HG02973 (cell line): ENCODE results near the gene FASLG.
"Not testable (repeated sequence)": the region's sequence is repeated elsewhere in the genome, so short reads cannot be mapped to it uniquely, and the experiment has no call there.

Source experiments
- ATAC-seq: cut with Tn5 transposase; IDR thresholded peaks from one replicate; pipeline ENCODE4 v1.9.1; 2021; ENCODE audit warnings: moderate library complexity; ENCODE audit not compliant: unreplicated experiment

FASLG gene

DNA sequence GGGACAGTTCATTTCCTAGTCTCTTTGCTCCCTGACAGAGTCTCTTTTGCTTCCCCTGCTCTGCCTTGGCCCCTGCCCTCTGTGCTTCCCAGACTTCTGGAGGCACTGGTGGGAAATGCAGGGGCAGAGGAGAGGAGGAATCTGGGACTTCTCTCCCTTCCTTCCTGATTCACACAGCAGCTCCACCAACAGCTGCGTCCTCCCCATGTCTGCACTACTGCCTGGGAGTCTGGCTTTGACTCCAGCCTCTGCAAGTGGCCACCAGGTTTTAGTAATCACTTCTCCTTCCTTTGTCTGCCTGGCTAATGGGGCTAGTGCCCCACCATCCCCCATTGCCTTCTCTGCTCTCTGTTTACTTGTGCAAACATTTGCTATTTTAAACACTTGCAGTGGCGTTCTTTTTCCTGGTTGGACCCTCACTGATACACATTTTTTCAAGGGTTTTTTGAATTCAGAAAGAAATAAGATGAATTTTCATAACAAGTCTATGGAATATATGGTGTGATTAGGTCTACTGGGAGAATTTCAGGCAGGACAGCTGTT, 21.9 kb downstream of the FASLG start:
- no peak for ATAC-seq

DNA sequence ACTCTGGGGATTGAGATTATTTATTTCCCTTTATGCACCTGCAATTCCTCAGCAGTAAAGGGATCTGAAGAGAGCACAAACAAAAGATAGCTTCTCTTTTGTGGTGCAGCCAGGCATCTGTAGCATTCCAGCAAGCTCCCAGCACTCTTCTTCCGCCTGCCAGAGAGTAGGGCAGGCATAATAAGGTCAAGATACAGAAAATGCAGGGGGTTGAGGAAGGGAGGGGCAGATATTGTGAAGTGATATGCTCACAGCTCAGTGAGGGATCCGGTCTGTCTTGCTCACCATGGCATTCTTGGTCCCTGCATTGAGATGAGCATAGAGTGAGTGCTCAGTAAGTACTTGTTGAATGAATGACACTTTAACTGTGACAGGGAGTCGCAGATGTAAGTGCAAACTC, 23.9 kb downstream of the FASLG start:
- no peak for ATAC-seq

DNA sequence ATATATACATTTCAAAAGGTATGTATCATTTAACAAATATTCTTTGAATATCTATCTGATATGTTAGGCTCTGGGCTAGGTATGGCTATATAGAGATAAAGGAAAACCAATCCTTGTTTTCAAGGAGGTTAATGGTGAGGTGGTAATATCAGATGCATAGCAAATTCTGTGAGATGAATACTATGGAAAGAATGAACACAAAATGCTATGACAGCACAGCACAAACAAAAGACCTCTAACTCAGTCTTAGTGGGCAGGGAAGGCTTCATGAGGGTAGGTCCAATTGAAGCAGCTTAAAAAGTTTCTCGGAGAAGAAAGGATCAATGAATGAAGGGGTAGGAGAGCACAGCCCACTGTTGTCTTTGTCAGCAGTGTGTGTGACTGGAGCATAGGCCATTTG, 27.2 kb downstream of the FASLG start:
- no peak for ATAC-seq

DNA sequence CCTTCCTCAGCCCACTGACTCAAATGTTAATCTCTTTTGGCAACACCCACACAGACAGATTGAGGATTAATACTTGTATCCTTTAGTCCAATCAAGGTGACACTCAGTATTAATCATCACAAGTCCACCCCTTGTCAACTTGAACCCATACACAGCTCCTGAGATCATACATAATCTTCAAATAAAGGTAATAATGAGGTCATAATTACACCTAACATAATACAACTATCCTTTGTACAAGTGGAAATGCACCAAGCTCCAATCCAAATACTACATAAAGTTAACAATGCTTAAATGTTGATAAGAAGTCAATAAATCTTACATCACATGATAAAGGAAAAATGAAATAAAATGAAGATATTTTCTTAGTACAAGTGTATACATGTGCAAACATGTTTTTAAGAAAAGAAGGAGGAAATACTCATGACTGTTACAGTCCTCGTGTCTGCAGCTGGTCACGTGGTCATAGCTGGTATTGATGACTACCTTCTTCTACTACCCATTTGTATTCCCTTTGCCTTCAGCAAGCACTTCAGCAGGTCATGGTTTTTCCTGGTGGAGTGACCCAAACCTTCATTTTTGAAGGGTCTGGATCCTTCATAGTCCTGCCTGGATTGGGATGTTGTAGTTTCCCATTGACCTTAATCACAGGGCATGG, 29.7 kb downstream of the FASLG start:
- ATAC-seq, result not testable (repeated sequence)

DNA sequence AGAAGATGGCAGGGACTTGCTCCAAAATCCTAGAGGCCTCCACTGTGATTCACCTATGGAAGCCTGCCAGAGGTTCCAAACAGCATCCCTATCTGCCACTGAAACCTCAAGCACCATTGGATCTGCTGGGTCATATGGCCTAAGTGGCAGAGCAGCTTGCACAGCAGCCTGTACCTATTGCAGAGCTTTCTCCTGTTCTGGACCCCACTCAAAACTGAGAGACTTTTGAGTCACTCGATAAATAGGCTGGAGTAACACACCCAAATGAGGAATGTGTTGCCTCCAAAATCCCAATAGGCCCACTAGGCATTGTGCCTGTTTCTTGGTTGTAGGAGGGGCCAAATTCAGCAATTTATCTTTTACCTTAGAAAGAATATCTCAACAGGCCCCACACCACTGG, 32.0 kb downstream of the FASLG start:
- not testable (repeated sequence) for ATAC-seq

DNA sequence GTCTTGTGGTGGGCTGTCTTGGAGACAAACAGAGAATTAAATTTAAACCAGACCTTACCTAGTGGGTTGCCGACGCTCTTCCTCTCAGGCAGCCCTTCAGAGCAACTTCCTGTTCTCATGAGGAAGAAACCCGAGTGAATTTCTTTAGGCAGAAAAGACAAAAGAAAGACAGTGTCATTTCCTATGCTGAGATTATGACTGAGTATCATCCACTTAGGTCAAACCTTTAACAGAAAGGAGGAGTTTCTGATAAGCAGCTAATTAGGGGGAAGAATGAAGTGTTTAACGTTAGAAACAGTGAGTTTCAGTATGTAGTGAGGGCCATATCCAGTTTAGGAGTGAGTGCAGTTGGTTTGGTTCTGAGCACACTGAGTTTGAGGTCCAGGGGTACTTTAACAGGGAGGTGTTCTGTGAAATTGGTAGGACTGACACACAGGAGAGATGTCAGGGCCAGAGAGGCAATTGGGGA, 38.7 kb downstream of the FASLG start:
- ATAC-seq, result no peak

DNA sequence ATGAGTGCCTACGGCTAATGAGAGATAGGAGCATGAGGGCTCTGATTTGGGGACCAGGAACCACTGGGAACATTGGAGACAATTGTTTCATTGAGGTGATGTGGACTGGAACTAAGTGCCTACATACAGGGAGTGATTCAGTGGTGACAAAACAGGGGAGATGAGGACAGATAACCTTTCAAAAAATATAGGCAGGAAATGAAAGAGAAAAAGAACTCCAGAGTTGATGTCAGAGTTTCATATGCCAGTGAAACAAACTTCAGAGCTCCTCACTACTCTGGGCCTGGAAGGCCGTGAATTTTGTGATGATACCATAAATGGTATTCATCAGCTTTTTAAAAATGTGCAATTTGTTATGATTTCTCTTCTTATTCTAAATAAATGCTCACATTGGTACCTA, 39.3 kb downstream of the FASLG start:
- no peak for ATAC-seq

DNA sequence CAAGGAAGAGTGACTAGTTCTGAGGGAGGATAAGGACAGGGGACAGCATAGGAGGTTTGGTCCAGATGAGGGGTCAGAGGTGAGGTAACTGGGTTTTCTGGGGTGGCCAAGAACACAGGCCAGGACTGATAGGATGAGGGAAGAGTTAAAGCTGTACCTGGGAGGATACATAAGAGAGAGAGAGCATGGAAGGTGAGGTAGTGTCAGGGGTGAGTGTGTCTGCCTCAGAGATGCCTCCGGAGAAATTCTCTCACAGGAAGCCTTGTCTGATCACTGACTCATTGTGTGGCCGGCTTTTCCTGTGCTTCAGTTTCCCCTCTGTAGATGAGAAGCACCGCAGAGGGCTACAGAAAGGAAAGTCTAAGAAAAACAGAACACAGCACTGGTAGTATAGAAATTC, 40.2 kb downstream of the FASLG start:
- ATAC-seq, result peak; percentile 74

DNA sequence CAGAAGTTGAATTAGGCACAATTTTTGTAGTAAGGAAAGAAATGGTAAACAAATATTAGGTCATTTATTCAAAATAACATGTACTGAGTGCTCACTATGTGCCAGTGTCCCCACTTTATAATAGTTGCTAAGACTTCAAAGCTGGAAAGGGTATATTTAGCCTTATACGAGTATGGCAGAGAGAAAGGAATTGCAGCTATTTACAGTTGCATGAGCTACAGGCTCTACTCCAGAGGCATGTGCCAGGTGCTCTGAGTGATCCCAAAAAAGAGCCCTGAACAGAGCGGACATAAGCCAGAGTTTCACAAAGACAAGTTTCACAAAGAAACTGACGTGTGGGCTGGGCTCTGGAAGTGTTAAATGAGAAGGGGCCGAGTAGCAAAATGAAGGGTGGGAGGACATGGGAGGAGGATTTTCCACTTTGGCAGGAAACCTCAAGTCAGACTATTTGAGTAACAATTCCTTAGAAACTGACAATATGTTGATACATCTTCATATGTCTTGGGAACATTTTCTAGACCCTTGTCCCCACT, 40.9 kb downstream of the FASLG start:
- no peak for ATAC-seq

DNA sequence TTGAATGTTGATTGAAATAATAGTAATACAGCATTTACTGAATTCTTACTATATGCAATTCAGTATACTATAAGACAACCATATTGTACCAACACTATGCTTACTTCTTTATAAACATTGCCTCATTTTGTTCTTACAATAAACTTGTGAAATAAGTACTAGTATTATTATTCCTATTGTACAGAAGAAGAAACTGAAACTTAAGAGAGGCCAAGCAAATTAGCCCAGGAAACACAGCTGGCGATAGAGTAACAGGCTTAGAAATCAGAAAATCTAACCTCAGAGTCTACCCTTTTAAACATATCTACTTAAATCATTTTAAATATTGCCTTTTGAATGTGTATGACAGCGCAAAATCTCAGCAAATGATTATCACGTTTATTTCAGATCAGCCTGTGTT, 41.7 kb downstream of the FASLG start:
- ATAC-seq, result no peak

DNA sequence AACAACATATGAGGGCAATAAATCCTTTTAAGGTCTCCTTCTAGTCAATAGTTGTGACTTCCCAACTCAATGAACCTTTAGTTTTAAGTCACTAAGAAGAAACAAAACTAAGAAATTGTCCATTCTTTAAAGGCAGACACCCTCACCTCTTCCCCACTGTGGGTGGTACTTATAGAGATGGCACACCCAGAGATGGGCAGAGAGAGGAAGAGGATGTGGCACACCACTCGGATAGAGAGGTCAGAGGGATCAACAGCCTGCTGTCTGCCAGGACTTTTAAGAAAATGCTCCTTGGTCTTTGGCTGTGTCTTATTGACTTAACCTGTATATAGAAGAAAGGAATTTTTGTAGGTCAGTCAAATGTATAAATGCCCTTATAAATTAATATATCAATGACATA, 45.1 kb downstream of the FASLG start:
- no peak for ATAC-seq

DNA sequence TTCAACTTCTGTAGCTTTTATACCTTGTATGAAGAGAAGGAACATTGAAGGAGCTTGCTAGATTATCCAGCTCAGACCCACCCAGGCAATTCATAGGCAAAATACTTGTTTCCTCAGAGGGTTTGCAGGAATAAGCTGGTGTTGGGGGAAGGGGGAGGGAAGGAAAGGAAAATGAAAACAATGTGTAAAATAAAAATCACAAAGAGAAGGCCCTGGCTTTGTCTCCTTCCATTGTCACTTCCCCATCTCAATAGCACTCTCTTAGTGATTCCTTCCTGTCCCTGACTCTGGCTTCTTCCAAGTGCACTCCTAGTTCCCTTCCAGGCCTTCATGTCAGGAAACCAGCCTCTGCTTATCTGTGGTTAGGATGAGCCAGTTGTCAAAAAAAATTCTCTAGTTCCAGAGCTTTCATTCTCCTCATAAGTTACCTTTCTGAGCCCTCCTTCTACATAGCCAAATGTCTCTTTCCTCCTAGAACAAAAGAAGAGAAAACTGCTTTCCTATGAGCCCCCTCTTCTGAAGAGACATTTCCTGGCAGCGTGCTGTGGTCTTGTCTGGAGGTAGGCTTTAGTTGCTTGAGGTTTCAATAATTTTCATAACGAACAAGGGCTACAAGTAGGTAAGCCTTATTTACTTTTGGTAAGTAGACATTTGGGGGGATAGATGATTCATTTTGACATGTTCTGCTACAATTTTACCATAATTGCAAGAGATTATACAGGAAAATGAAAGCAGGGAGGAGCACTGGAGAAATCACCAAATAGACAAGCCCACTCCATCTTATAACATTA, 45.7 kb downstream of the FASLG start:
- no peak for ATAC-seq

DNA sequence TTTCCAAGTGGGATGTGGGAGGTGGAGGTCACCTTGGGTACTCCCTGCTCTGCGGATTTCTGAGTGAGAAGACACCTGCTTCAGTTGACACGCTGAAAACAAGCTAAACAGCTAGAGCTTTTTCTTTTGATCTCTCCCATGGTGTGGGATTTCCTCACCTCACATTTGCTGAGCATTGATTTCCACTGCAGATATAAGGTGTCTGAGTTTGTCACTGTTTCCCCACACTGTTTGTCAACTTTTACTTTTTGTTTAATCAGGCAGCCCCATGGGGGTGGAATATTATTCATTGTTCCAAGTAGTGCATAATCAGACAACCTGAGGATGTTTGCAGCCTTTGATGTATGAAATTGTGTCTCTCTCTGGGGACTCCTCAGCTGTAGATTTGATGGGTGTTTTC, 49.5 kb downstream of the FASLG start:
- no peak for ATAC-seq

DNA sequence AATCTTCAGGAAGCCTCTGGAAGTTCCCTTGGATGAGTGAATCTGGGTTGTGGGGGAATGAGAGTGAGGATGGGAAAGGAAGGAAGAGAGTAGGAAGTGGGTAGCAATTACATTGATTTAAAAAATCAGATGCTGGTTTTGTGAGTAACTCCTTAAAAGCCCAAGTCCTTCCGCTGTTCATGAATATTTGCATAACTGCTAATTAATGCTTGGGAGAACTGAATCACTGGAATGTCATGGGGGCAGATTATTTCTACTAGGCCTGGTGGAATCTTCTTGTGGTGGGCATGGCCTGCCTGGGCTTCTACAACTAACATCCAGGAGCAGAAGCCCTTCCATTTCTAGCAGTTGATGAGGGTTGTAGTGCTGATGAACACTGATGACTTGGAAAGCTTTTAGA, 52.7 kb downstream of the FASLG start:
- no peak for ATAC-seq

DNA sequence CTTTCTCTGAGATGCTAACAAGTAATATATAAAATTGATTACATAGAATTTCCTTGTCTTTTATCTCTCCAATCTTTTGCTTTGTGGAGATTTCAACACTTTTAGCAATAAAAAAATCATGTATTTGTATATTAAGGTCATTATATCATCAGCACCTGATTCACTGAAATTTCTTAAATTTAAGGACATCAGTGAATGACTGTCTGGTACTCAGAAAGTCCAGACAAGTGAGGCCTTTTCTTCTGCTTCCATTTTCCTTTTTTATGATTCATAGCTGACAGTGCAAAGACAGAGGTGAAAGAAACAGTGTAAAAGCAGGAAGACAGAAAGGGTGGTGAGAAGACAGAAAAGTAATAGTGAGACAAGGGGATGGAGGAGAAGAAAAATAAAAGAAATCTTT, 54.6 kb downstream of the FASLG start:
- no peak for ATAC-seq
